ENCODE measurements around the gene NBEA. TPM values are rescaled to one million over a fixed set of nuclear protein-coding genes. Genes with fewer than 3 reads are reported as not detected.

Gene NBEA
- total and polyA plus RNA-seq, 2 experiments from 2014 or later, result 9.1 to 29.1 TPM

- TF ChIP-seq POLR2AphosphoS5 (IDR thresholded peaks at IDR 0.05; ENCODE audit: low read depth) (no peak), ZNF114 (CRISPR knock-in tag; IDR thresholded peaks at IDR 0.05) (no peak), JUNB (IDR thresholded peaks at IDR 0.05; ENCODE audit: unreplicated experiment) (no peak), ZNF331 (CRISPR knock-in tag; IDR thresholded peaks at IDR 0.05; ENCODE audit: low read depth) (no peak), STAT1 (IDR thresholded peaks at IDR 0.05; ENCODE audit: unreplicated experiment) (no peak), NANOG (IDR thresholded peaks at IDR 0.05; ENCODE audit: borderline replicate concordance) (no peak), REST (IDR thresholded peaks at IDR 0.05; ENCODE audit: unreplicated experiment) (no peak), ETS1 (IDR thresholded peaks at IDR 0.05) (no peak), ZNF462 (CRISPR knock-in tag; IDR thresholded peaks at IDR 0.05) (no peak), EZH2phosphoT487 (IDR thresholded peaks at IDR 0.05; ENCODE audit: unreplicated experiment) (no peak), EZH2 (IDR thresholded peaks at IDR 0.05; ENCODE audit: low read depth, unreplicated experiment) (no peak), CREB1 (CRISPR knock-in tag; IDR thresholded peaks at IDR 0.05; ENCODE audit: low read depth) (no peak), CTCF (conservative IDR thresholded peaks at IDR 0.05; ENCODE audit: low read depth in 2 of 2) (no peak)
- H3K4me1 ChIP-seq (ENCODE audit: insufficient read depth), result 0 out of 2 replicates have a peak, but pooled peaks cover 5% of the 10 kb centered on the region
- Mint-ChIP-seq H3K27ac (no peak overlapping the region), H3K36me3 (ENCODE audit: low read depth) (no peaks in the 10 kb centered on the region), H3K4me1 (peaks cover 7% of the 10 kb centered on the region; the same call in 2 of the 3 replicates), H3K9me3 (no peaks in the 10 kb centered on the region), H3K4me3 (no peak overlapping the region), H3K27me3 (ENCODE audit: insufficient read depth, low read depth, poor library complexity) (peaks cover 1% of the 10 kb centered on the region)
- no peak overlapping the region for H3K4me2 ChIP-seq
- no peaks in the 10 kb centered on the region for H3K79me2 ChIP-seq (replicated peaks; ENCODE audit: insufficient read depth)
- no peak overlapping the region for H3K4me3 ChIP-seq
- H4K20me1 ChIP-seq (replicated peaks; ENCODE audit: insufficient read depth), result no peaks in the 10 kb centered on the region
- H2AFZ ChIP-seq, result no peak overlapping the region
- DNase-seq (ENCODE audit: low spot score) (no peak), ATAC-seq (no peak)
- H3K27ac ChIP-seq (ENCODE audit: low read depth), result no peak overlapping the region
- H3F3A ChIP-seq (replicated peaks; ENCODE audit: low read depth), result no peaks in the 10 kb centered on the region
- no peaks in the 10 kb centered on the region for H3K36me3 ChIP-seq (ENCODE audit: insufficient read depth)
- H3K27me3 ChIP-seq (ENCODE audit: insufficient read depth), result no peaks in the 10 kb centered on the region
- 0 out of 2 replicates have a peak, but pooled peaks cover 7% of the 10 kb centered on the region for H3K9me2 ChIP-seq (ENCODE audit: insufficient read depth)
Observed at GRCh38 chr13:35618565-35619083, 676.6 kb downstream of the NBEA start.

All from GM23338 (cell line).